ENCODE data around the gene CPNE4. TPM values are rescaled to one million over a fixed set of nuclear protein-coding genes. Genes with fewer than 3 reads are reported as not detected.

CPNE4 gene
- total RNA-seq, 1 experiment from 2014 or later, result not detected

DNA sequence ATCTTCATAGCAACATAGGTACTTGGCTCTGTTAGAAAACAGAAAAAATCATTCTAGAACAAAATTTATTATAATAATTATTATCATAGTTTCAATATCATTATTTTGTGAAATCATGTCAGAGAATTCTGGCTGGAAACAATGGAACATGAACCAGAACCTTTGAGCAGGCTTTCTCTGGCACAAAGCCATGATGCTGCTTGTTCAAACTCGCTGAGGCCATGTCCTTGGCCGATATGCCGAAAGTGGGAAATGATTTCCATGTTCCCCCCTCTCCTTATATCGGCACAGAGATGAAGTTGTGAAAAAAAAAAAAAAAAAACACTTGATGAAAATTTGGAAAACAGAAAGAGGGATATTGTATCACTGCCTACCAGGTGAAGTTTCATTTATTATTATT, 483.1 kb downstream of the CPNE4 start:
- H4K20me1 ChIP-seq (ENCODE audit: low read length), result no peaks in the 10 kb centered on the region
- H3K4me3 ChIP-seq (ENCODE audit: low read length), result no peak overlapping the region
- ATAC-seq, result no peak
- no peaks in the 10 kb centered on the region for H3K9me3 ChIP-seq (ENCODE audit: low read length)
- H3F3A ChIP-seq (ENCODE audit: low read length, unreplicated experiment), result no peaks in the 10 kb centered on the region
- H3K4me1 ChIP-seq (ENCODE audit: insufficient read depth, low read length), result no peaks in the 10 kb centered on the region
- H3K4me2 ChIP-seq (ENCODE audit: low read length), result no peak overlapping the region
- no peaks in the 10 kb centered on the region for H3K79me2 ChIP-seq (ENCODE audit: low read length)
- CTCF ChIA-PET, result no interaction called here
- DNase-seq, result no peak
- POLR2A ChIA-PET (ENCODE audit: unreplicated experiment), result no interaction called here
- TF ChIP-seq, protein P1, sequence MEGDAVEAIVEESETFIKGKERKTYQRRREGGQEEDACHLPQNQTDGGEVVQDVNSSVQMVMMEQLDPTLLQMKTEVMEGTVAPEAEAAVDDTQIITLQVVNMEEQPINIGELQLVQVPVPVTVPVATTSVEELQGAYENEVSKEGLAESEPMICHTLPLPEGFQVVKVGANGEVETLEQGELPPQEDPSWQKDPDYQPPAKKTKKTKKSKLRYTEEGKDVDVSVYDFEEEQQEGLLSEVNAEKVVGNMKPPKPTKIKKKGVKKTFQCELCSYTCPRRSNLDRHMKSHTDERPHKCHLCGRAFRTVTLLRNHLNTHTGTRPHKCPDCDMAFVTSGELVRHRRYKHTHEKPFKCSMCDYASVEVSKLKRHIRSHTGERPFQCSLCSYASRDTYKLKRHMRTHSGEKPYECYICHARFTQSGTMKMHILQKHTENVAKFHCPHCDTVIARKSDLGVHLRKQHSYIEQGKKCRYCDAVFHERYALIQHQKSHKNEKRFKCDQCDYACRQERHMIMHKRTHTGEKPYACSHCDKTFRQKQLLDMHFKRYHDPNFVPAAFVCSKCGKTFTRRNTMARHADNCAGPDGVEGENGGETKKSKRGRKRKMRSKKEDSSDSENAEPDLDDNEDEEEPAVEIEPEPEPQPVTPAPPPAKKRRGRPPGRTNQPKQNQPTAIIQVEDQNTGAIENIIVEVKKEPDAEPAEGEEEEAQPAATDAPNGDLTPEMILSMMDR (conservative IDR thresholded peaks at IDR 0.05; ENCODE audit: low read depth, low read length), result no peak
- TF ChIP-seq EZH2 (IDR thresholded peaks at IDR 0.05; ENCODE audit: low read length, unreplicated experiment) (no peak), EZH2phosphoT487 (IDR thresholded peaks at IDR 0.05; ENCODE audit: borderline replicate concordance, low read length) (no peak)
- H3K27ac ChIP-seq (ENCODE audit: low read length), result no peak overlapping the region
- intact Hi-C loops (cut with micrococcal nuclease), result no loop called here
- BruUV-seq (replicated peaks), result no TSS peak
- H2AFZ ChIP-seq (ENCODE audit: low read length), result no peak overlapping the region
- no peaks in the 10 kb centered on the region for H3K27me3 ChIP-seq (ENCODE audit: low read length)
- H3K9ac ChIP-seq (ENCODE audit: low read length), result no peak overlapping the region
- no peaks in the 10 kb centered on the region for H3K36me3 ChIP-seq (ENCODE audit: low read depth, low read length)
- H3K9me2 ChIP-seq (replicated peaks; ENCODE audit: low read length), result no peaks in the 10 kb centered on the region

- Histone ChIP-seq H3K4me1 (ENCODE audit: insufficient read depth, low read length) (no peaks in the 10 kb centered on the region), H3K9me3 (ENCODE audit: low read length) (no peaks in the 10 kb centered on the region), H3K27me3 (ENCODE audit: low read length) (no peaks in the 10 kb centered on the region), H3K79me2 (ENCODE audit: low read length) (no peaks in the 10 kb centered on the region), H2AFZ (ENCODE audit: low read length) (no peak overlapping the region), H3K36me3 (ENCODE audit: low read depth, low read length) (no peaks in the 10 kb centered on the region), H3F3A (ENCODE audit: low read length, unreplicated experiment) (no peaks in the 10 kb centered on the region), H3K27ac (ENCODE audit: low read length) (no peak overlapping the region), H3K9ac (ENCODE audit: low read length) (no peak overlapping the region), H3K4me2 (ENCODE audit: low read length) (no peak overlapping the region), H4K20me1 (ENCODE audit: low read length) (no peaks in the 10 kb centered on the region), H3K4me3 (ENCODE audit: low read length) (no peak overlapping the region), H3K9me2 (replicated peaks; ENCODE audit: low read length) (no peaks in the 10 kb centered on the region)
- intact Hi-C loops (cut with micrococcal nuclease), result no loop called here
- POLR2A ChIA-PET (ENCODE audit: unreplicated experiment), result no interaction called here
- CTCF ChIA-PET, result no interaction called here
- ATAC-seq, result no peak
- DNase-seq, result no peak
- TF ChIP-seq EZH2 (IDR thresholded peaks at IDR 0.05; ENCODE audit: low read length, unreplicated experiment), result no peak
- TF ChIP-seq, protein P1 (conservative IDR thresholded peaks at IDR 0.05; ENCODE audit: low read depth, low read length), result no peak
- TF ChIP-seq EZH2phosphoT487 (IDR thresholded peaks at IDR 0.05; ENCODE audit: borderline replicate concordance, low read length), result no peak
- BruUV-seq (replicated peaks), result no TSS peak
Measured at GRCh38 chr3:131550562-131551465, 484.0 kb downstream of the CPNE4 start.

DNA sequence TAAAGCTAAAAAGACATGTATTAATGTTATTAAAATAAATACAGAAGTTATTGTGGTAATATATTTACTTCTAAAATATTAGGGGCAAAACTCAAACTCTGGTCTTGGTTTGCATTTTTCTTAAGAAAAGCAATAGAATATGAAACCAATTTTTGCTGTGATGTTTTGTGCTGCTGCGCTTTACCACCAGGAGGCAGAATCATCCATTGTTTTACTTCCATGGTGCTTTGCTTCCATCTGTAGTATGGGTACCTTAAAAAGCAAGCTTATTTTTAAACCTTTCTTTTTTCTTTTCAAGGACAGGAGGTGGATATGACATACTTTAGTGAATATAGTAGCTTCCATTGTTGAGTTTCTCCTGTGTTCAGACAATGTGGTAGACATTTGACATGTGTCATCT, 485.5 kb downstream of the CPNE4 start:
- H3K36me3 ChIP-seq (ENCODE audit: low read depth, low read length), result no peaks in the 10 kb centered on the region
- H3K4me1 ChIP-seq (ENCODE audit: insufficient read depth, low read length), result peaks cover 10% of the 10 kb centered on the region
- TF ChIP-seq EZH2 (IDR thresholded peaks at IDR 0.05; ENCODE audit: low read length, unreplicated experiment) (no peak), EZH2phosphoT487 (IDR thresholded peaks at IDR 0.05; ENCODE audit: borderline replicate concordance, low read length) (no peak)
- TF ChIP-seq, protein P1 (conservative IDR thresholded peaks at IDR 0.05; ENCODE audit: low read depth, low read length), result peak; percentile 72
- H3K4me2 ChIP-seq (ENCODE audit: low read length), result no peak overlapping the region
- H3K4me3 ChIP-seq (ENCODE audit: low read length), result no peak overlapping the region
- no peak for ATAC-seq
- peak; percentile 40 for DNase-seq
- H4K20me1 ChIP-seq (ENCODE audit: low read length), result no peaks in the 10 kb centered on the region
- no peaks in the 10 kb centered on the region for H3F3A ChIP-seq (ENCODE audit: low read length, unreplicated experiment)
- no TSS peak for BruUV-seq (replicated peaks)
- no peaks in the 10 kb centered on the region for H3K79me2 ChIP-seq (ENCODE audit: low read length)
- ChIA-PET CTCF (interaction anchor here (0.7 kb wide), 1 partner anchor 36 kb away, joined by 5 read pairs; no protein-coding TSS in a partner anchor), POLR2A (ENCODE audit: unreplicated experiment) (no interaction called here)
- no peak overlapping the region for H3K27ac ChIP-seq (ENCODE audit: low read length)
- H2AFZ ChIP-seq (ENCODE audit: low read length), result no peak overlapping the region
- no peak overlapping the region for H3K9ac ChIP-seq (ENCODE audit: low read length)
- no peaks in the 10 kb centered on the region for H3K27me3 ChIP-seq (ENCODE audit: low read length)
- intact Hi-C loops (cut with micrococcal nuclease), result no loop called here
- no peaks in the 10 kb centered on the region for H3K9me3 ChIP-seq (ENCODE audit: low read length)
- H3K9me2 ChIP-seq (replicated peaks; ENCODE audit: low read length), result no peaks in the 10 kb centered on the region
